NCI-H460 (cell line): ENCODE results near the gene DRC1. TPM values are rescaled to one million over a fixed set of nuclear protein-coding genes. Genes with fewer than 3 reads are reported as not detected.
"Not testable (repeated sequence)": the region's sequence is repeated elsewhere in the genome, so short reads cannot be mapped to it uniquely, and the experiment has no call there.

ENCODE experiments used
- DNase-seq: peaks from one replicate; pipeline ENCODE4 v3.0.0-alpha.2; 2016; ENCODE audit warnings: low read depth; ENCODE audit errors: extremely low read depth
- polyA plus RNA-seq: library from polyadenylated mRNA; depleted of rRNA; stranded (reverse); fragments of >200 nt; gene quantifications from 2 replicates; pipeline ENCODE4 v1.2.3, GENCODE V29; 2014; cell fraction: nucleus; rRNA removed
- total RNA-seq: library from RNA; depleted of rRNA; stranded (reverse); fragments of >200 nt; shearing (Covaris generic); gene quantifications from 2 replicates; pipeline ENCODE4 v1.2.3, GENCODE V29; 2014; rRNA removed

DRC1 gene
- 0.46 TPM in 1 of 2 replicates, not detected in the other for total RNA-seq
- polyA plus RNA-seq: 0.05 and 1.4 TPM in 2 replicates

GRCh38 chr2:26401739-26402541, at the start of gene DRC1:
TSS of gene DRC1 (plus strand) at chr2:26401920. CDS start at chr2:26401990, 70 bp downstream.
- peak; percentile 78 for DNase-seq

GRCh38 chr2:26352892-26353291, 48.8 kb upstream of the DRC1 start:
- DNase-seq: no peak

- not testable (repeated sequence) for DNase-seq
Observed at GRCh38 chr2:26354469-26354868, 47.3 kb upstream of the DRC1 start.

- DNase-seq: peak; percentile 99
Observed at GRCh38 chr2:26355038-26355995, 46.4 kb upstream of the DRC1 start.

- no peak for DNase-seq
Observed at GRCh38 chr2:26356111-26356510, 45.6 kb upstream of the DRC1 start.

GRCh38 chr2:26356771-26357170, 44.9 kb upstream of the DRC1 start:
- no peak for DNase-seq

- DNase-seq: no peak
Observed at GRCh38 chr2:26359886-26360473, 41.7 kb upstream of the DRC1 start.

- DNase-seq: no peak
Observed at GRCh38 chr2:26363323-26363722, 38.4 kb upstream of the DRC1 start.

GRCh38 chr2:26363958-26364357, 37.8 kb upstream of the DRC1 start:
- DNase-seq: no peak

- no peak for DNase-seq
Observed at GRCh38 chr2:26364669-26365068, 37.1 kb upstream of the DRC1 start.

- no peak for DNase-seq
Observed at GRCh38 chr2:26366957-26367356, 34.8 kb upstream of the DRC1 start.

GRCh38 chr2:26369664-26370063, 32.1 kb upstream of the DRC1 start:
- not testable (repeated sequence) for DNase-seq

GRCh38 chr2:26370909-26371308, 30.8 kb upstream of the DRC1 start:
- DNase-seq: not testable (repeated sequence)

GRCh38 chr2:26376799-26377198, 24.9 kb upstream of the DRC1 start:
- DNase-seq: no peak

- no peak for DNase-seq
Observed at GRCh38 chr2:26380281-26380680, 21.4 kb upstream of the DRC1 start.

GRCh38 chr2:26382564-26382963, 19.2 kb upstream of the DRC1 start:
- no peak for DNase-seq

- DNase-seq: no peak
Observed at GRCh38 chr2:26384183-26384582, 17.5 kb upstream of the DRC1 start.

GRCh38 chr2:26384597-26384996, 17.1 kb upstream of the DRC1 start:
- DNase-seq: no peak

GRCh38 chr2:26387189-26387588, 14.5 kb upstream of the DRC1 start:
- DNase-seq: no peak

GRCh38 chr2:26394694-26395093, 7.0 kb upstream of the DRC1 start:
- no peak for DNase-seq

- no peak for DNase-seq
Observed at GRCh38 chr2:26395394-26395793, 6.3 kb upstream of the DRC1 start.
